GM20000 (cell line): Measurements from ENCODE around the gene ANKRD13B.

Experiments
- DNase-seq: peaks from one replicate; pipeline ENCODE4 v3.0.0; 2012; ENCODE audit warnings: low spot score
- TF ChIP-seq, protein P1 (sequence below): IDR thresholded peaks from 2 replicates; pipeline ENCODE4 v1.5.1; 2012; ENCODE audit warnings: mild to moderate bottlenecking, control low read depth; ENCODE audit errors: extremely low read depth, missing control alignments

The ANKRD13B gene

DNA sequence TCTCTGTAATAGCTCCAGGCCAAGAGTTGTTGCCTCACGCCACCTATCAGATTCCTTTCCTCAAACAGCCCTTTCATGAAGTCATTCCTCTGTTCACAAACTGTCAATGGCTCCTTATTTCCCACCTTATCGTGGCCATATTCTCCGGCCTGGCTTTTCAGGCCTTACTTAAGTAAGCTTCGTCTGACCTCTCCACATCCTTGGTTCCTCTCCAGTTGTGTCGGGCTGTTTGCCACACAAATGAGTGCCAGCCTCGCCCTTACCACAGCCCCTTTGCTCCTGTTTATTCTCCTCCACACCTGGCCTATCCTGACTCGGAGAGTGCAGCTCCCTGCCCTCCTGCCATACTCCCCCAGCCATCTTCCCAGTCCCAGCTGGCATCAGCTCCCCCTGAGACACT is 22.4 kb upstream of the ANKRD13B start:
- TF ChIP-seq, protein P1, sequence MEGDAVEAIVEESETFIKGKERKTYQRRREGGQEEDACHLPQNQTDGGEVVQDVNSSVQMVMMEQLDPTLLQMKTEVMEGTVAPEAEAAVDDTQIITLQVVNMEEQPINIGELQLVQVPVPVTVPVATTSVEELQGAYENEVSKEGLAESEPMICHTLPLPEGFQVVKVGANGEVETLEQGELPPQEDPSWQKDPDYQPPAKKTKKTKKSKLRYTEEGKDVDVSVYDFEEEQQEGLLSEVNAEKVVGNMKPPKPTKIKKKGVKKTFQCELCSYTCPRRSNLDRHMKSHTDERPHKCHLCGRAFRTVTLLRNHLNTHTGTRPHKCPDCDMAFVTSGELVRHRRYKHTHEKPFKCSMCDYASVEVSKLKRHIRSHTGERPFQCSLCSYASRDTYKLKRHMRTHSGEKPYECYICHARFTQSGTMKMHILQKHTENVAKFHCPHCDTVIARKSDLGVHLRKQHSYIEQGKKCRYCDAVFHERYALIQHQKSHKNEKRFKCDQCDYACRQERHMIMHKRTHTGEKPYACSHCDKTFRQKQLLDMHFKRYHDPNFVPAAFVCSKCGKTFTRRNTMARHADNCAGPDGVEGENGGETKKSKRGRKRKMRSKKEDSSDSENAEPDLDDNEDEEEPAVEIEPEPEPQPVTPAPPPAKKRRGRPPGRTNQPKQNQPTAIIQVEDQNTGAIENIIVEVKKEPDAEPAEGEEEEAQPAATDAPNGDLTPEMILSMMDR: no peak
- DNase-seq: peak; percentile 2

DNA sequence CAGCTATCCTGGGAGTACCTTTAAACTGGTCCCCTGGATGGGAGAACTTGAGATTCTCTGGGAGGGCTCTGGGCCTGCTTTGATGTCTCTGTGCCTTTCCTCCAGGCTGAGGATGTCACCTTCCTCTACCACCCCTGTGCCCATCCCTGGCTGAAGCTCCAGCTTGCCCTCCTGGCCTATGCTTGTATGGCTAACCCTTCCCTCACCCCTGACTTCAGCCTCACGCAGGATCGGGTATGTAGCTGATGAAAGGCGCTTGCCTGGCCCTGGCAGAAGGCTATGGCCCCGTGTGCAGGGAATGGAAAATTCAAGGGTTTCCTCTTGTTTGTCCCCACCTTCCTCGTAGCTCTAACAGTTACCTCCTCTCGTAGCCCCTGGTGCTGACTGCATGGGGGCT is 21.4 kb upstream of the ANKRD13B start:
- no peak for DNase-seq
- TF ChIP-seq, protein P1: no peak

DNA sequence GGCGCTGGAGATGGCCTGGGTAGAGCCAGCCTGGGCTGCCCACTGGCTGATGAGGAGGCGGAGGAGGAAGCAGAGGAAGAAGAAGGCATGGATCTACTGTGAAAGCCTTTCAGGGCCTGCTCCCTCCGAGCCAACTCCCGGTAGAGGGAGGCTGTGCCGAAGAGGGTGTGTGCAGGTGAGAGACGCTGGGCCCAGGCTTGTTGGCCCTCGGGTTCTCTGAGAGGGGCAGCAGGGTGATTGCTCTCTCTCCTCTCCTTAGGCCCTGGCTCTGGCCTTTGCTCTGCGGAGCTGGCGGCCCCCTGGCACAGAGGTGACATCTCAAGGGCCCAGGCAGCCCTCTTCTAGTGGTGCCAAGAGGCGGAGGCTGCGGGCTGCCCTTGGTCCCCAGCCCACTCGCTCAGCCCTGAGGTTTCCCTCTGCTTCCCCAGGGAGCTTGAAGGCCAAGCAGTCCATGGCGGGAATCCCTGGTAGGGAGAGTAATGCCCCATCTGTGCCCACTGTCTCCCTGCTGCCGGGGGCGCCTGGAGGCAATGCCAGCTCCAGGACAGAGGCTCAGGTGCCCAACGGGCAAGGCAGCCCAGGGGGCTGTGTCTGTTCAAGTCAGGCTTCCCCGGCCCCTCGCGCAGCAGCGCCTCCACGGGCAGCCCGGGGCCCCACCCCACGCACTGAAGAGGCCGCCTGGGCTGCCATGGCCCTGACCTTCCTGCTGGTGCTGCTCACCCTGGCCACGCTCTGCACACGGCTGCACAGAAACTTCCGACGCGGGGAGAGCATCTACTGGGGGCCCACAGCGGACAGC is 20.9 kb upstream of the ANKRD13B start:
- TF ChIP-seq, protein P1: no peak
- DNase-seq: no peak

DNA sequence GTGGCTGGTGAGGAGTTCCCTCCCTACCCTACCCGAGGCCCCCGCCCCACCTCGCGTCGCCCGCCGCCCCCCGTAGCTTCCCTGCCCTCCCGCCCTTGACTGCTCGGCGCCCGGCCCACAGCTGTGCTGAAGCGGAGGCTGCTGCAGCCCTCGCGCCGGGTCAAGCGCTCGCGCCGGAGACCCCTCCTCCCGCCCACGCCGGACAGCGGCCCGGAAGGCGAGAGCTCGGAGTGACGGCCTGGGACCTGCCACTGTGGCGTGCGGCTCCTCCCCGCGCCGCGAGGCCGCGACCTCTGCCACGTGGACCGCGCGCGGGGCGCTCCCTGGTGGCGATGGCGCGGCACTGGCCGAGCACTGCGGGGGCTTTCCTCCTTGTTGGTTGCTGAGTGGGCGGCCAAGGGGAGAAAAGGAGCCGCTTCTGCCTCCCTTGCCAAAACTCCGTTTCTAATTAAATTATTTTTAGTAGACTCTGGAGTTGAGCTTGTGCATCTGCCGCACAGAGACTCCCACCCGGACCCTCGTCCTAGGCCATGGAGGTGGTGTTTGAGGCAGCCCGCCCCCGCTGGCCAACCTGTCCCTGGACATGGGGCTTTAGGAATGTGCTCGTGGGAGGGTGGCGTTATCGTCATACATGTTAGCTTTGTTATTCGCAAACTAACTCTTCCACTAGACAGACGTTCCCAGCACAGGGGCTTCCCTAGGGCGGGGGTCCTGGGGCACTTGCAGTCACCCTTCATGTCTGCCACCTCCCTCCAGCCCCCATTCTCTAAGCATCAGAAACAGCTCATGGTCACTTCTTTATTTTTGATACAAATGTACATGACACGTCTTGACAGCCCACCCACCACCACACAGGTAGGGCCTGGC is 20.0 kb upstream of the ANKRD13B start:
- TF ChIP-seq, protein P1: peak; percentile 87
- peak; percentile 84 for DNase-seq

DNA sequence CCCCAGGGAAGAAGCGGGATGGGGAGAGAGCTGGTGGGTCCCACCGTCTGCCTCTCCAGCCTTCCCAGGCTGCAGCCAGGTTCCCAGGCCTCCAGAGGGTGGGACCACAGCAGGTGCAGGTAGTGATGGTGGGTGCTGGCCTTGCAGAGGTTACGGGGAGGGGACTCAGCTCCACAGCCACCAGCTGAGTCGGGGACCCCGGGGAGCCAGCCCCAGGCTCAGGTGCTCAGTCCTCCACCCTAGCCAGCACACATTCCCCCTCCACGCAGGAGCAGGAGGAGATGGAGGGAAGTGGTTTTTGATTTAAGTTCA is 19.4 kb upstream of the ANKRD13B start:
- TF ChIP-seq, protein P1: no peak
- DNase-seq: no peak

DNA sequence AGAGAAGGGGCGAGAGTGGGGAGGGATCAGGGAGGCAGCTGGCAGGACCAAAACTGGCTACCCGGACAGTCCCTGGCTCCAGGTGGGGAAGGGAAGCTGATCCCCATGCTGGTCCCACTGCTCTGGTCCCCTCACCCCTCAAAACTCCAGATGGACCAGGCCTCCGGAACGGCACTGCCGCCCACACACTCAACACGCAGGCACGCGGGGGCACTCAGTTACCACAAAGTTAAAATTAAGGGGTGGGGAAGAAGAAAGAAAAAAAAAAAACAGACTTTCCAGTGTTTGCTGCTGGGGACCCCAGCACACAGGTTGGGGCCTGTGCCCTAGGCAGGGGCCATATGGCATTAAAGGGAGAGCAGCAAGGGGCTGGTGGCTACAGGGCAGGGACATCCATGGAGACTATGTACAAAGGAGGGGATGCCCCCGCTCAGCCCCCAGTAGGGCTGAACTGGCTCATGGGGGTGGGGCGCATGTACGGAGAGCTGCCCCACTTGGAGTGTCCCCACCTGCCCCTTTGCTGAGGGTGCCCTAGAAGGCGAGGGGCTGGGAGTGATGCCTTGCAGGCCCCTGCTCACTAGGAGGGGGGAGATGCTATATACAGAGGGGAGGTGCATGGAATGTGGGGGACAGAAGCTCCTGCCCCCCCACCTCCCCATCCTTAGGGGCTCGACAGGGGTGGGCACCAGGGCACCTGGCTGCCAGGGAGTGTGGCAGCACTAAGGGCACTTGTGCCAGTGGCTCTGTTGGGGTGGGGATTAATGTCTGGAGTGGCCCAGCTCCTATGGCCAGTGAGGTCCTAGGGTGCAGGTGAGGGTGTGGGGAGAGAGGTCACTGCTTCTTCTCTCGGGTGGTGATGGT is 18.8 kb upstream of the ANKRD13B start:
- TF ChIP-seq, protein P1: no peak
- DNase-seq: no peak
